HG03457 (cell line): ENCODE data around the gene ERAS.
"Not testable (repeated sequence)": the region's sequence is repeated elsewhere in the genome, so short reads cannot be mapped to it uniquely, and the experiment has no call there.

ENCODE experiments used
- ATAC-seq: cut with Tn5 transposase; IDR thresholded peaks from one replicate; pipeline ENCODE4 v1.9.1; 2021; ENCODE audit warnings: moderate number of reproducible peaks; ENCODE audit not compliant: unreplicated experiment

The ERAS gene

DNA sequence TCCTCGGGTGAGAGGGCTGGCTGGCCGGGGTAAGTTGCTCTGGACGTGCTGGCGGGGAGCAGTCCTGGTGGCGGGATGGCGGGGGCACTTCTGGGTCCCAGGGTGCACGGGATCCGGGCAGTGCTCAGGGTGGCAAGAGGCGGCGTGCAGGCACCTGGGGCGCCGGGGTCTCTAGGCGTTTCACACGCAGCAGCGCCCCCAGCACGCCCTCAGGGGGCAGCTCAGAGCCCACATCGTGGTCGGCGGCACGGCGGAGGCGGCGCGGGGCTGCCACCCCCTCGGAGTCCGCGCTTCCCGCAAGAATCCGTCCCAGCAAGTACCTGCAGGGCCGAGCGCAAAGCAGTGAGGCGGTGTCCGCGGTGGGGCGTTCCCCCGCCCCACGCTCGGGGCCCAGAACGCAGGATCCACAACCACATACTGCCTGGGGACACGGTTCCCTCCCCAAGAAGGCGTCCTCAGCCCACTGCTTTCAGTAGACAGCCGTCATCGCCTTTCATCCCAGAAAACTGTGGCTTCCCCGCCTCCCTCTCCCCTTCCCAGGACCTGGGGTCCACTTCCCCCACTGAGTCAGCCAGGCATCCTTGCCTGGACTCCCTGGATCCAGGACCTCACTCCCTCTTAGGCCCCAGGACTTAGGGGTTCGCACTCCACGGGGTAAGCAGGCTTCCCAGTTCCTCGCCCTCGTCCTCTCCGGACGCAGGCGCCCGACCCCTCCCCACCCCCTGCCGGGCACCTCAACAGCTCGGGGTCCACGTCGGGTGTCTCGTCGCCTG is 5.0 kb downstream of the ERAS start:
- no peak for ATAC-seq

DNA sequence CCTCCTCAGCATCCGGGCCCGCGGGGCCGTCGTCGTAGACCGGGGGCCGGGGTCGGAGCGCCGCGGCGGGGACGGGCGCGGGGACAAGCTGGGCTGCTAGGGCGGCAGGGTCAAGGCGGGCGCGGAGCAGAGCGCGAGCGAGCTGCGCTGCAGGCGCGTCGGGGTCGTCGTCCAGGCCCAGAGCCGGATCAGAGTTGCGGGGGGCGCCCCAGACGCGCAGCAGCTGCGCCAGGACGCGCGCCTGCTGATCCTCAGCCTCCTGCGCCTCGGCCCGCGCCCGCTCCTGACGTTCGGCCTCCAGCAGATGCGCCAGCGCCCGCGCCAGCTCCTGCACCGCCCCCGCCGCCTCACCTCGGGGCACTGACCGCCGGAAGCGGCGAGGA is 5.6 kb downstream of the ERAS start:
- no peak for ATAC-seq

DNA sequence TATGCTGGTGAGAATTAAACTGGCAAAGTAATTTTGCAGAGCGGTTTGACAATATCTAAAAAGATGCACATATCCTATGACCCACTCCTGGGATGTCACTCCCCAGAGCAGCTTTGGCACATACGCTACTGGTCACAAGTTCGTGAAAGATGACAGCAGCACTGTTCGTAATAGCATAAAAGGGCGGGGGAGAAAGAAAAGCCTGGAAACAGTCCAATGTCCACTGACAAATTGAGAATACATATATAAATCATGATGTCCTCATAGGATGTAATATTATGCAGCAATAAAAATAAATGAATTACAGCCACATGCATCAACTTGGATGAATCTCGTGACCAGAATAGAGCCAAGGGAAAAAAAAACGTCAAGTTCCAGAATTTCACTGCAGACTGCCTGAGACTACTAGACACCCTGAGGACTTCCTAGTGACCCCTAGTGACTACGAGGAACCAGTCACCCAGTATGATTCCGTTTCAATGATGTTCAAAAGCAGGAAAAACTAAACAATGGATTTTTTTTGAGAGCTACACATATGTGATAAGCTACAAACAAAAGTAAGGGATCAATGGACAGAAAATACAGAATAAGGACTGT is 7.3 kb downstream of the ERAS start:
- ATAC-seq = no peak

DNA sequence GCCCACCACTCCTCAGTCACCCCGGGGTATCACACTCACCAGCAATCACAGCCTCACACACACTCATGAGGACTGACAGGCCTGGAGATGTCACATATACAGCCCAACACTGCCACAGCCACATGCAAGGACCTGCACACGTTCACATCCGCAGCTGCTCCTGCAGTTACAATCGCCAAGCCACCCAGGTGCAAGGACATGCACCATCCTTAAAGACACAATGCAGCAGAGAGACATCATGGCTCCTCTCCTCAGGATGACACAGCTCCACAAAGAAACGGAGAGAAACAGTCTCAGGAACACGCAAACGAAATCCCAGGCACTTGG is 8.0 kb downstream of the ERAS start:
- no peak for ATAC-seq

DNA sequence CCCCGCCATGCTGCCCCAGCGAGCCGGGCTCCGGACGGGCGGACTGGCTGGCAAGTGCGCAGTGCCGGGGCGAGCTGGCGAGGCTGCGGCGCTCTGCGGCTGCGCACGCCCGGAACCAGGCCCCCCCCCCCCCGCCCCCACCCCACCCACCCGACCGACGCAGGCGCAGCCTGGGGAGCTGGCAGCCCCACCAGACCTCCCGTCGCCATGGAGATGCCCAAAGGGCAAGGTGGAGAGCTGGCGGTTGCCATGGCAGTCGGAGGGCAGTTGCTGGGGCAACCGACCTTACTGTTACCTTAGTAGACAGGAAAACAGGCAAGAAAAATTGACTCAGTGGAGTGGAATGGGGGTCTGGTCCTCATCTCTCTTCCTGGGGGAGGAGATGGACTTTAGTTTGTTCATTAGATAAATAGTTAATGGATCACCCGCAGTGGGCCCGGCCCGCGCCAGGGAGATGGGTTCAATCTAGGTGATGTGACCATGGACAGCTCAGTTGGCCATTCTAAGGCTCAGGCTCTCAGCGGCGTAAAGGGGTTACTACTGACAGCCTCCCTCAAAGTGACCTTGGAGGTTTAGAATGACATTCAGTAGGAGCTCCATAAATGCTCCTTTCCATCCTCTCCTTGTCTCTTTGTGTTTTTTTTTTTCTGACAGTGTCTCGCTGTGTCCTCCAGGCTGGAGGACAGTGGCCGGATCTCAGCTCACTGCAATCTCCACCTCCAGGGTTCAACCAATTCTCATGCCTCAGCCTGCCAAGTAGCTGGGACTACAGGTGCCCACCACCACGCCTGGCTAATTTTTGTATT is 9.4 kb downstream of the ERAS start, which contains the start of gene PCSK1N:
TSS of gene PCSK1N (minus strand) at position 87 of the 806 bp plus-strand sequence. CDS start at position 9, 78 bp downstream.
- no peak for ATAC-seq

DNA sequence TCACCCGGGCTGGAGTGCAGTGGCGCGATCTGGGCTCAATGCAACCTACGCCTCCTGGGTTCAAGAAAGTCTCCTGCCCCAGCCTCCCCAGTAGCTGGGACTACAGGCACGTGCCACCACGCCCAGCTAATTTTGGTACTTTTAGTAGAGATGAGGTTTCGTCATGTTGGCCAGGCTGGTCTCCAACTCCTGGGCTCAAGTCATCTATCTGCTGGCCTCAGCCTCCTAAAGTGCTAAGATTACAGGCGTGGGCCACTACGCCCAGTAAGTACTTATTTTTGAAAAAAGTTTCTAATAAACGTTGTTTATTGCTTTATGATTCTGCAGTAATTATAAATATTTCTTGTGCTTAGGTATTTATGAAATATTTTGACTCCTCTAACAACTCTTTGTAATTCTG is 13.4 kb downstream of the ERAS start:
- no peak for ATAC-seq

DNA sequence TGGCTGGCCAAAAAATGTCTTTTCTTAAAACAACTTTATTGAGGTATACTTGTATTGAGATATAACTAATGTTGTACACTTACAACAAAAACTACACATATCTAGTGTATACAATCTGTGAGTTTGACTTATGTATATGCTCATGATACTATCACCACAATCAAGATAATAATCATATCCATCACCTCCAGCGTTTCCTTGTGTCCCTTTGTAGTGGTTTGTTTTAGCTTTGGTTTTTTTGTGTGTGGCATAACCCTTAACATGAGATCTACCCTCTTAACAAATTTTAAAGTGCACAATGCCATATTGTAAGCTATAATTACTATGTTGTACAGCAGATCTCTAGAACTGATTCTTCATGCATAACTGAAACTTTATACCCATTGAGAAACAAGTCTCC is 22.5 kb downstream of the ERAS start:
- no peak for ATAC-seq

DNA sequence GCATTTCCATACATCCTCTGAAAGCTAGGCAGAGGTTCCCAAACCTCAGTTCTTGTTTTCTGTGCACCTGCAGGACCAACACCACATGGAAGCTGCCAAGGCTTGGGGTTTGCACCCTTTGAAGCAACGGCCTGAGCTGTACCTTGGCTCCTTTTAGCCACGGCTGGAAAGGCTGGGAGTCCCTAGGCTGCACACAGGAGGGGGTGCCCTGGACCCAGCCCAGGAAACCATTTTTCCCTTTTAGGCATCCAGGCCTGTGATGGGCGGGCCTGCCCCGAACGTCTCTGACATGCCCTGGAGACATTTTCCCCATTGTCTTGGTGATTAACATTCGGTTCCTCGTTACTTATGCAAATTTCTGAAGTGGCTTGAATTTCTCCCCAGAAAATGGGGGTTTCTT is 26.5 kb downstream of the ERAS start:
- no peak for ATAC-seq

DNA sequence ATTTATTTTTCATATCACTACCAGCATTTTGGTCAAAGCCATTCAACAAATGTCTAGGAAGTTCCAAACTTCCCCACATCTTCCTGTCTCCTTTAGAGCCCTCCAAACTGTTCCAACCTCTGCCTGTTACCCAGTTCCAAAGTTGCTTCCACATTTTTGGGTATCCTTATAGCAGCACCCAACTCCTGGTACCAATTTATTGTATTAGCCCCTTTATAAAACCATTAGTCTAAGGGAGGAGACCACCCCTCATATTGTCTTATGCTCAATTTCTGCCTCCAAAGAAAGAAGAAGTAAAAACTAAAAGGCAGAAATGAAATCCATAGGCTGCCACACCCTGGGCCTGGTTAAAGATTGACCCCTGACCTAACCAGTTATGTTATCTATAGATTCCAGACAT is 27.2 kb downstream of the ERAS start:
- ATAC-seq = not testable (repeated sequence)

DNA sequence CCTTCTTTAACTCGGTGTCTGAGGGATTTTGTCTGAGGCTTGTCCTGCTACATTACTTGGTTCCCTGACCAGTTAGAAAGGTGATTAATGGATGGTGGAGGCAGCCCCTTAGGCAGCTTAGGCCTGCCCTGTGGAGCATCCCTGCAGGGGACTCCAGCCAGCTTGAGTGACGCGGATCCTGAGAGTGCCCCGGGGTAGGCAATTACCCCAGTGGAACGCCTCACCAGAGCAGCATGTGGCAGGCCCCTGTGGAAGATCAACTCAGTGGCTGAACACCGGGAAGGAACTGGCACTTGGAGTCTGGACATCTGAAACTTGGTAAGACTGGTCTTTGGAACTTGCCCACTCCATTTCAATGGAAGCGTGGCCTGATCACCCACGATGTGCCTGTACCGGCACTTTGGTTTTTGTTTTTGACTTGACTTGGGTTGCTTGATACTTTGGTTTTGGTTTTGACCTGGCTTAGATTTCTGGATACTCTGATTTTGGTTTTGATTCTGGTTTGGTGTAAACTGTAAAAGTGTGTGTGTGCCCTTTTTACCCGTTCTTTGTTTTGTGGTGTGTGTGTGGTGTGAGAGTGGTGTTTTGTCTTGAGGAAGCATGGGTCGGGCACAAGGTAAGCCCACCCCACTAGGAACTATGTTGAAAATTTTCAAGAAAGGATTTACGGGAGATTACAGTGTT is 27.9 kb downstream of the ERAS start:
- not testable (repeated sequence) for ATAC-seq

DNA sequence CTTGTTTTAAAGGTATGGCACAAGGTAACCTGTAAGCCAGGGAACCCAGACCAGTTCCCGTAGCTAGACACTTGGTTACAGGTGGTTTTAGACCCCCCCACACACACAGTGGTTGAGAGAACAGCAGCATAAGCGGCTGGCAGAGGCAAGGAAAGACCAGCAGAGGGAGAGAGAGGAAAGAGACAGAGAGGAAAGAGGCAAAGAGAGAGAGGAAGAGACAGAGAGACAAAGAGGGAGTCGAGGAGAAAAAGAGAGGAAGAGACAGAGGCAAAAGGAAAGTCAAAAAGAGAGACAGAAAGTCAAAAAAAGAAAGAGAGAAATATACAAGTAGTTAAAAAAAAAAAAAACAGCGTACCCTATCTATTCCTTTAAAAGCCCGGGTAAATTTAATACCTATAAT is 28.6 kb downstream of the ERAS start:
- ATAC-seq = no peak

DNA sequence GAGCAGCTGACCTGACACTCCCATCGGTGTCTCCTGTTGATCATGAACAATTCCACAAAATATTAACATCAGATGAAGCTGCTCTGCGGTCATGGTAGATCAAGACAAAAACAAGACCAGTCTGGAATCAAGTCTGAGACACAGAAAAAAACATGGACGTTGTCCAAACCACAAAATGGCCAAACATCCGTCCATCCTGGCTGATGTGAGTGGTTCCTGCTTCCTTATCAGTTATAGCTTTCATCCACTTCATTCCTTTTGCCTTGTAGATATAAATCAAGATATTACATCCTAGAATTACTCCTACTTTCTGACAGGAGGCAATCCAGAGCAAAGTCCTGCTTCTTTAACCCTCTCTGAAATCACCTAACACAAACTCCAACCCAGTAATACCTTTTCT is 37.9 kb downstream of the ERAS start:
- no peak for ATAC-seq

DNA sequence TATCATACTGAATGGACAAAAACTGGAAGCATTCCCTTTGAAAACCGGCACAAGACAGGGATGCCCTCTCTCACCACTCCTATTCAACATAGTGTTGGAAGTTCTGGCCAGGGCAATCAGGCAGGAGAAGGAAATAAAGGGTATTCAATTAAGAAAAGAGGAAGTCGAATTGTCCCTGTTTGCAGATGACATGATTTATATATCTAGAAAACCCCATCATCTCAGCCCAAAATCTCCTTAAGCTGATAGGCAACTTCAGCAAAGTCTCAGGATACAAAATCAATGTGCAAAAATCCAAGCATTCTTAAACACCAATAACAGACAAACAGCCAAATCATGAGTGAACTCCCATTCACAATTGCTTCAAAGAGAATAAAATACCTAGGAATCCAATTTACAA is 45.7 kb downstream of the ERAS start:
- ATAC-seq = not testable (repeated sequence)

DNA sequence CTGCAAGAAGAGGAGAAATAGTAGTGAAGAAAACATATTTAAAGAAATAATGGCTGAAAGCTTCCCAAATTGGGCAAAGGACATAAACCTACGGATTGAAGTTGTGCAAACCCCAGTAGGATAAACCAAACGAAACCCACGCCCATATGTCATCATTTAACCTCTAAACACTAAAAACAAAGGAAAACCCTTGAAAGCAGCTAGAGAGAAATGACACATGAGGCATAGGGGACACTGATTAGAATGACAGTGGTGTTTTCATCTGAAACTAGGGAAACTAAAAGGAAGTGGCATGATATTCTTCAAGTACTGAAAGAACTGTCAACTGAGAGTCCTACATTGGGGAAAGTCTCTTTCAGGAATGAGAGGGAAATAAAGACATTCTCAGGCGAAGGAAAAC is 50.6 kb downstream of the ERAS start:
- ATAC-seq = not testable (repeated sequence)
